ENCODE data around the gene KRTAP12-2. TPM values are rescaled to one million over a fixed set of nuclear protein-coding genes. Genes with fewer than 3 reads are reported as not detected.

Gene KRTAP12-2
- total RNA-seq, 1 experiment from 2014 or later = not detected

DNA sequence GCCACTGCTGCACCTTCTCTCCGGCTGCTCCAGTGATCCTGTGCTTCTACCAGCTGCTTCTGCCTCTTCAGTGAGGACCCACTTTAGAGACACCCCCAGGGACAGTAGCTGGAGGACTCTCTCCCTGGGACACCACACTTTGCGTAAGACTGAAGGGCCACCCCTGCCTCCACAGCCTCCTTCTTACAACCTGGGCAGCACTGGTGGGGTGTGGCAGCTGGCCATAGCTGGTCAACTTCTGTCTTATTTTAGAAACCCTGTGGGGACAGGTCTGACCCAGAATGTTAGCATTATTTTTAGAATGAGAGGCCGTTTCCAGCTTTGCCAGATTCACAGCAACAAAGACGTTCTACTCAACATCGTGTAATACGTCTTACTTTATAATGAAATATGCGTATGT lies 41.0 kb downstream of the KRTAP12-2 start:
- CTCF ChIA-PET = no interaction called here
- Mint-ChIP-seq H3K27ac (ENCODE audit: unreplicated experiment) (no peak overlapping the region), H3K27me3 (ENCODE audit: unreplicated experiment) (peaks cover 53% of the 10 kb centered on the region), H3K9me3 (ENCODE audit: low read depth, unreplicated experiment) (peaks cover 19% of the 10 kb centered on the region), H3K4me3 (ENCODE audit: low read depth, unreplicated experiment) (no peak overlapping the region), H3K36me3 (ENCODE audit: insufficient read depth, unreplicated experiment) (no peaks in the 10 kb centered on the region), H3K4me1 (ENCODE audit: low read depth, unreplicated experiment) (no peaks in the 10 kb centered on the region)
- DNase-seq = no peak
- BruUV-seq (replicated peaks) = no TSS peak
- intact Hi-C loops (cut with micrococcal nuclease; ENCODE audit: unreplicated experiment) = no loop called here
- TF ChIP-seq, protein P1, sequence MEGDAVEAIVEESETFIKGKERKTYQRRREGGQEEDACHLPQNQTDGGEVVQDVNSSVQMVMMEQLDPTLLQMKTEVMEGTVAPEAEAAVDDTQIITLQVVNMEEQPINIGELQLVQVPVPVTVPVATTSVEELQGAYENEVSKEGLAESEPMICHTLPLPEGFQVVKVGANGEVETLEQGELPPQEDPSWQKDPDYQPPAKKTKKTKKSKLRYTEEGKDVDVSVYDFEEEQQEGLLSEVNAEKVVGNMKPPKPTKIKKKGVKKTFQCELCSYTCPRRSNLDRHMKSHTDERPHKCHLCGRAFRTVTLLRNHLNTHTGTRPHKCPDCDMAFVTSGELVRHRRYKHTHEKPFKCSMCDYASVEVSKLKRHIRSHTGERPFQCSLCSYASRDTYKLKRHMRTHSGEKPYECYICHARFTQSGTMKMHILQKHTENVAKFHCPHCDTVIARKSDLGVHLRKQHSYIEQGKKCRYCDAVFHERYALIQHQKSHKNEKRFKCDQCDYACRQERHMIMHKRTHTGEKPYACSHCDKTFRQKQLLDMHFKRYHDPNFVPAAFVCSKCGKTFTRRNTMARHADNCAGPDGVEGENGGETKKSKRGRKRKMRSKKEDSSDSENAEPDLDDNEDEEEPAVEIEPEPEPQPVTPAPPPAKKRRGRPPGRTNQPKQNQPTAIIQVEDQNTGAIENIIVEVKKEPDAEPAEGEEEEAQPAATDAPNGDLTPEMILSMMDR (IDR thresholded peaks at IDR 0.05; ENCODE audit: unreplicated experiment) = no peak

DNA sequence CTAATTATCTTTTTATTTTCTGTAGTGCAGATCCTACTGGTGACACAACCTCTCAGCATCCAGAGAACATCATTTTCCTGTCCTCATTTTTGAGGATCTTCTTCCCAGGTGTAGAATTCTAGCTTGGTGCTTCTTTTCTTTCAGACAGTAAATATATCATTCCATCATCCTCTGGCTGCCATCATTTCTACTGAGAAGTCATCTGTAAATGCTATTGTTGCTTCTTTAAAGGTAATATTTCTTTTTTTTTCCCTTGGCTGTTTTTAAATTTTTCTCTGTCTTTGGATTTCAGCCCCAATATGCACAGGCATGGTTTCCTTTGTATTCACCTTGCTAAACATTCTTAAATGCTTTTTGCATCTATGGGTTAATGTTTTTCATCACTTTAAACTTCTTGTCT lies 43.2 kb downstream of the KRTAP12-2 start:
- H3K27ac Mint-ChIP-seq (ENCODE audit: unreplicated experiment) = no peak overlapping the region
- no peak overlapping the region for H3K4me3 Mint-ChIP-seq (ENCODE audit: low read depth, unreplicated experiment)
- intact Hi-C loops (cut with micrococcal nuclease; ENCODE audit: unreplicated experiment) = no loop called here
- no TSS peak for BruUV-seq (replicated peaks)
- CTCF ChIA-PET = no interaction called here
- no peaks in the 10 kb centered on the region for H3K4me1 Mint-ChIP-seq (ENCODE audit: low read depth, unreplicated experiment)
- H3K27me3 Mint-ChIP-seq (ENCODE audit: unreplicated experiment) = peaks cover 54% of the 10 kb centered on the region
- peaks cover 25% of the 10 kb centered on the region for H3K9me3 Mint-ChIP-seq (ENCODE audit: low read depth, unreplicated experiment)
- peaks cover 5% of the 10 kb centered on the region for H3K36me3 Mint-ChIP-seq (ENCODE audit: insufficient read depth, unreplicated experiment)
- no peak for DNase-seq
- TF ChIP-seq, protein P1 (IDR thresholded peaks at IDR 0.05; ENCODE audit: unreplicated experiment) = no peak

DNA sequence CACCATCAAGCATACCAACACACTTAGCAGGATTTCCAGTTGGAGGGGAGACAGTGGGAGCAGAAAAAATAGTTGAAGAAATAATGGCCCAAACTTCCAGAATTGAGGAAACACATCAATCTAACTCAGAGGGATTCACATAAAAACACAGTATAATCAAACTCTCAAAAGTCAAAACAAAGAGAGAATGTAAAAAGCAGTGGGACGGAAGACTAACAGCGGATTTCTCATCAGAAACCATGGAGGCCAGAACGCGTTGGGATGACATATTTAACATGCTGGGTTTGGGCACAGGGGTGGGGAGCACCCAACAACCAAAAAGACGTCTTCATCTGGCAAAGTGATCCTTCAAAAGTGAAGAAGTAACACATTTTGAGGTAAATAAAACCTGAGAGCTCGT lies 46.8 kb downstream of the KRTAP12-2 start:
- Mint-ChIP-seq H3K4me3 (ENCODE audit: low read depth, unreplicated experiment) (no peak overlapping the region), H3K9me3 (ENCODE audit: low read depth, unreplicated experiment) (peaks cover 25% of the 10 kb centered on the region), H3K36me3 (ENCODE audit: insufficient read depth, unreplicated experiment) (peaks cover 5% of the 10 kb centered on the region), H3K27ac (ENCODE audit: unreplicated experiment) (no peak overlapping the region), H3K4me1 (ENCODE audit: low read depth, unreplicated experiment) (no peaks in the 10 kb centered on the region), H3K27me3 (ENCODE audit: unreplicated experiment) (peaks cover 66% of the 10 kb centered on the region)
- no peak for DNase-seq
- no TSS peak for BruUV-seq (replicated peaks)
- CTCF ChIA-PET = no interaction called here
- TF ChIP-seq, protein P1 (IDR thresholded peaks at IDR 0.05; ENCODE audit: unreplicated experiment) = no peak
- intact Hi-C loops (cut with micrococcal nuclease; ENCODE audit: unreplicated experiment) = no loop called here

DNA sequence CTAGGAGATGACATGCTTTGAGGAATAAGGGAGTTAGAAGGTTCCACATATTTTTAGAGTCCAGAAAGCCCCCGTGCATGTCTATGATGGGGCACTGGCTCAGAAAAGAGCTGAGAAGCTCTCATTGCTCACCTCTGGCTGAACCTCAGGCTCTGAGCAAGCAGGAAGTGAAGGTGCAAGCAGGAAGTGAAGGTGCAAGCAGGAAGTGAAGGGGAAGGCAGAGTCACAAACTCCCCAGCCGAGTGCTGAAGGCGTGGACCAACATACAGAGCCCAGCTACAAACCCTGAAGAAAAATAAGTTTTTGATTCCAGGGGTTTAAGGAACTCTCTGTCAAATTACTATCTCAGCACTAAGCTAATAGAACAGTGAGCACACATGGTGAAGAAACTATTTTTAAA lies 47.8 kb downstream of the KRTAP12-2 start:
- no peak overlapping the region for H3K27ac Mint-ChIP-seq (ENCODE audit: unreplicated experiment)
- H3K27me3 Mint-ChIP-seq (ENCODE audit: unreplicated experiment) = peaks cover 57% of the 10 kb centered on the region
- no peaks in the 10 kb centered on the region for H3K4me1 Mint-ChIP-seq (ENCODE audit: low read depth, unreplicated experiment)
- no peak overlapping the region for H3K4me3 Mint-ChIP-seq (ENCODE audit: low read depth, unreplicated experiment)
- DNase-seq = no peak
- TF ChIP-seq, protein P1 (IDR thresholded peaks at IDR 0.05; ENCODE audit: unreplicated experiment) = no peak
- H3K9me3 Mint-ChIP-seq (ENCODE audit: low read depth, unreplicated experiment) = peaks cover 19% of the 10 kb centered on the region
- BruUV-seq (replicated peaks) = no TSS peak
- CTCF ChIA-PET = no interaction called here
- intact Hi-C loops (cut with micrococcal nuclease; ENCODE audit: unreplicated experiment) = no loop called here
- H3K36me3 Mint-ChIP-seq (ENCODE audit: insufficient read depth, unreplicated experiment) = peaks cover 5% of the 10 kb centered on the region
